DMS153 treated with DMSO at 0.1 percent for 48 hours (cell line): ENCODE data around the gene GARIN3.
A peak's percentile ranks its signal among the peaks of the same experiment; 100 is the strongest.

Experiments
- DNase-seq: peaks from one replicate; lab custom pipeline; 2025; ENCODE audit not compliant: unreplicated experiment; lab: John Stamatoyannopoulos, UW

Gene GARIN3

GRCh38 chr5:157150995-157151394, 15.1 kb downstream of the GARIN3 start:
- no peak for DNase-seq

DNA sequence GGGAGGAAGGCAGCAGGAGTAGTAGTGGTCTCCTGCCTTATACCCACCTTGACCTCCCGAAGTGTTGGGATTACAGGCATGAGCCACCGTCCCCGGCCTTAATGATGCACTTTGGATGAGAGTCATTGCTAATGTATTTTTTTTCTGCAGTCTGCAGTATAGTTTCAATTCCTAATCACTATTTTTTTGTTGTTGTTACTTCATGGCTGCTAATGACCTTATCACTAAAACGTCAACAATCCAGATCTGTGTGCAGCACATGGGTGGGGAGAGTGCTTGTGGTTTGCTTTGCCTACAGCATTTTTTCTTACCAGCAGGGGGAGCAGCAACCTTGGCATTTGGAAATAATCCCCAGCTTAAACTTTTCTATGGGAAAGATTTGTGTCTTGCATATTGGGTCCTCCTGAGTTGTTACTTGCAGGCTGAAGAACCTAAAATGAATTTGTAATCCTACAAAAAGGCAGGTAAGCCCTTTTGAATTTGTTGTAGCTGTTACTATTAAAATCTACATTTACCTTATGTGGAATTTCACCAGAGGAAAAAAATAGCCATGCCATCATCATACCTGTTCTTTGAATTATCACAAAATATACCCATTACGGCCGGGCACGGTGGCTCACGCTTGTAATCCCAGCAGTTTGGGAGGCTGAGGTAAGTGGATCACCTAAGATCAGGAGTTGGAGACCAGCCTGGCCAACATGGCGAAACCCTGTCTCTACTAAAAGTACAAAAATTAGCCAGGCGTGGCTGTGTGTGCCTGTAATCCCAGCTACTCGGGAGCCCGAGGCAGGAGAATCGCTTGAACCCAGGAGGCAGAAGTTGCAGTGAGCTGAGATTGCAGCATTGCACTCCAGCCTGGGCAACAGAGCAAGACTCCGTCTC, 17.1 kb downstream of the GARIN3 start:
- no peak for DNase-seq

- DNase-seq: no peak
Measured at GRCh38 chr5:157143127-157143971, 22.7 kb downstream of the GARIN3 start.

DNA sequence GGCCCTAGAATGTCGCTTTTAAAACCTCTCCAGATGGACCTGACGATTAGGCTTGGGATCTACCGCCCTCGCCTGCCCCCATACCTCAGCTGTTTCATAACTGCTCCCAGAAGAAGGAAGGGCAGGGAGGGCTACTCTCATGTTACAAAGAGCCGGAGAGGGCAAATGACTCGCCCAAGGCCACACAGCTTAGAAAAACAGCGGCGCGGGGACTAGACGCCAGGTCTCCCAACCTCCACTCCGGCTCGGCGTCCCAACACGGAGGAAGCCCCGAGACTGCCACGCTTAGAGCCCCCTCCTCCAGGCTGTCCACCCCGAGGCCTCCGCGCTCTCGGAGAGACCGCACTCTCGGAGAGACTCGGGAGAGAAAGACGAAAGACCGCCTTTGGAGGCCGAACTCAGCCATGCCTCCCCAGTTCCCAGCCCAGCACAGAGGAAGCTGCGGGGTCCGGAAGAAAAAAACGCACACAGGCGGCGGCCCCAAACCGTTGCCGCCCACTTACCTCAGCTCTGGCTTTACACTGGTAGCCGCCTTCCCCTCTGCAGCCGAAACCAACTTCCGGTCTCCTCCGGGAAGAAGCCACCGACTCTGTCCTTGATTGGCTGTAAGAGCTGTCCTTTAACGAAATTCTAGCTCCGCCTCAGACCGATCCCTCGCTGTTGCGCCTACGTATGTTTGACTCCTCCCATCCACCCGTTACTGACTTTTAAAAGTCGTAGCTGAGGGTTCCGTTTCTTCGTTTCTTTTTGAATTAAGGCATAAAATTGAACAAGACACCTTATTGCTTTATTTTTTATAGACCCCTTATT, 23.5 kb downstream of the GARIN3 start, which contains the start of gene MED7:
Gene MED7 (minus strand): TSS at position 549 of the 810 bp plus-strand sequence. CDS start 3,434 bp downstream, outside the sequence.
- peak; percentile 82 for DNase-seq

GRCh38 chr5:157137691-157138090, 28.4 kb downstream of the GARIN3 start:
- DNase-seq: no peak

GRCh38 chr5:157132281-157132612, 33.8 kb downstream of the GARIN3 start:
- DNase-seq: no peak

DNA sequence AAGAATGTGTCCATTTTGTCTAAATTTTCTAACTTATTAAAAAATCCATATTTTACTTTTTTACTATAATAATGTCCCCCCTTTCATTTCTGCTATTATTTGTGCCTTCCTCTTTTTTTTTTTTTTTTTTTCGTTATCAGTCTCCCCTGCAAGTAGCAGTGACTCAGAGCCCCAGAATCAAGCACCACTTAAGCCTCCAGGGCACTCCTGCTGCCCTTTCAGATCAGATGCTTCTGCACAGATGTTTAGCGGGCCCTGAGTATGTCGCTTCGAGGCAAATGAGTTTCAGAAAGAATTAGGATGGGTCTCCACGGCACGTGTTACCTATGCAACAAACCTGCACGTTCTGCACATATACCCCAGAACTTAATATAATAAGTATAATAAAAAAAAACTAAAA, 35.1 kb downstream of the GARIN3 start:
- DNase-seq: no peak

- no peak for DNase-seq
Measured at GRCh38 chr5:157121709-157122108, 44.4 kb downstream of the GARIN3 start.

DNA sequence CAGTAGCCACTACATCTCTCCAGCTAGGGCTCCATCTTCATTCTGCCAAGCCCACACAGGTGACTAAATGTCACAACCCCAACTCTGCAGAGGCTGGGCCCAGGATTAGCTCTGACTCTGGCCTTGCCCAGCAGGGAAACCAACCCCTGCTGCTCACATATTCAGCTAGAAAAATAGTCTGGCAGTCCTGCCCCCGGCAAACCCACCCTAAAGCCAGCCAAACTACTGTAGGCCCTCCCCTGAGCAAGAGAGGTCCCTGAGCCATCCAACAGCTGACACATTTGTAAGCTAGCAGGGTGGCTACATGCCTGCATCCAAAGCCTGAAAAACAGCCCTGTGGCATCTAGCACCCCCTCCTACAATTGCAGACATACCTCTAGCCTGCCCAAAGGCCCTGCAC, 46.0 kb downstream of the GARIN3 start:
- DNase-seq: no peak

DNA sequence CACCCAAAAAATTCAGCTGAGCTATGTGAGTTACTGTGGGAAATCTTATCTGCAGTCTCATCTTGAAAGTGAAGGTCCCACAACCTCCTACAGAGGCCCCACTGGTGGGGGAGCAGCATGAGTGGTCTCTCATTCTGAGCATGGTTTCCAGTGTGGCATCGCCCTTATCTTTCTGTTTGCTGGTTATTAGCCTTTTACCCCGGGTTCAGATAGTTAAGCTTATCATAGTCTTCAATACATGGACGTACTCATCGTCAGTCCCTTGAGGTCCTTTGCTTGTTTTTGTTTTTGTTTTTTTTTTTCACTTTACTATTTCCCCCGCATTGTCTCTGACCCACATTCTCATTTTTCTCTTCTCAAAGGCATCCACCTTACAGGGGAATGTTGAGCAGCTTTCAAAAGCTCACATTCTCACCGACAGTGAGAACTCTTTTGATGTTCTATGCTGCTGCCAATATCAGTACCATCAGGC, 49.5 kb downstream of the GARIN3 start:
- DNase-seq: no peak

DNA sequence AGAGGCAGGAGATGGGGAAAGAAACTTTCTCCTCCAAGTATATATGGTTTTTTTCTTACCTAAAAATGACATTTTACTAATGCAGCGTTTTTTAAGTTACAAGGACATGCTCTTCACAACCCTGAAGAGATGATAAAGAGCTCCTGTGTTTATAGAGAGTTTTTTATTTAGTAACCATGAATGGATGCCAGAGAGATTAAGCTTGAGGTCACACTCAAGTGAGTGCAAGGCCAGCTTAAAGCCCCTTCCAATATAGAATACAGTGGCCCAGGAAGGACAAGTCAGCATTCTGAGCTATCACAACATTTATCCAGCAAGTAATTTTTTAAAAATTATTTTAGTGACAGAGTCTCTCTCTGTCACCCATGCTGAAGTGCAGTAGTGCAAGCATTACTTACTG, 50.6 kb downstream of the GARIN3 start:
- no peak for DNase-seq

- no peak for DNase-seq
Measured at GRCh38 chr5:157115012-157115411, 51.1 kb downstream of the GARIN3 start.

DNA sequence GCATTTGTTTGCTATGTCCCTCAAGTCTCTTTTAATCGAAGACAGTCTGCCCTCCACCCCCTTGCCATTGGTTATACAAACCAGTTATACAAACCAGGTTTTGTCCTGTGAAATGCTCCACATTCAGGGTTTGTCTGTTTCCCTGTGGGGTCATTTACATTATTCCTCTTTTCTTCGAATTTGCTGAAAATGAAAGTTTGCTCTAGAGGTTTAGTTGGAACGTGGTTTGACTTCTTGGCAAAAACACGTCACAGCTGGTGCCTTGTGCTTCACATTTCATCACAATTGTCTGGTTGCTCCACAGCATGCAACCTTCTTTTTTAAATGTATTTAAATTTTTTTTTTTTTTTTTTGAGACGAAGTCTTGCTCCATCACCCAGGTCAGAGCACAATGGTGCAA, 53.1 kb downstream of the GARIN3 start:
- no peak for DNase-seq
